ENCODE results near the gene ROM1. TPM values are rescaled to one million over a fixed set of nuclear protein-coding genes. Genes with fewer than 3 reads are reported as not detected.

The ROM1 gene
- total RNA-seq, 4 donors from 2014 or later: 1.1 to 11.2 (median 5.5) TPM

DNA sequence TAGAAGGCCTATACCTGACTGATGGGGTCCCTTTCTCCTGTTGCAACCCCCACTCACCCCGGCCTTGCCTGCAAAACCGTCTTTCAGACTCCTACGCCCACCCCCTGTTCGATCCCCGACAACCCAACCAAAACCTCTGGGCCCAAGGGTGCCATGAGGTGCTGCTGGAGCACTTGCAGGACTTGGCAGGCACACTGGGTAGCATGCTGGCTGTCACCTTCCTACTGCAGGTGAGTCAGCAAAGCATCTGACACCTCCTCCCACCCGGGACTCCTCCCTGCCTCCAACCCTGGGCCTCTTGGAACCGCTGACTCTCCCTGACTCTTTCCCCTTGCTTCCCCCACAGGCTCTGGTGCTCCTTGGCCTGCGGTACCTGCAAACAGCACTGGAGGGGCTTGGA, 1.2 kb downstream of the ROM1 start:
- TF ChIP-seq, protein P1, sequence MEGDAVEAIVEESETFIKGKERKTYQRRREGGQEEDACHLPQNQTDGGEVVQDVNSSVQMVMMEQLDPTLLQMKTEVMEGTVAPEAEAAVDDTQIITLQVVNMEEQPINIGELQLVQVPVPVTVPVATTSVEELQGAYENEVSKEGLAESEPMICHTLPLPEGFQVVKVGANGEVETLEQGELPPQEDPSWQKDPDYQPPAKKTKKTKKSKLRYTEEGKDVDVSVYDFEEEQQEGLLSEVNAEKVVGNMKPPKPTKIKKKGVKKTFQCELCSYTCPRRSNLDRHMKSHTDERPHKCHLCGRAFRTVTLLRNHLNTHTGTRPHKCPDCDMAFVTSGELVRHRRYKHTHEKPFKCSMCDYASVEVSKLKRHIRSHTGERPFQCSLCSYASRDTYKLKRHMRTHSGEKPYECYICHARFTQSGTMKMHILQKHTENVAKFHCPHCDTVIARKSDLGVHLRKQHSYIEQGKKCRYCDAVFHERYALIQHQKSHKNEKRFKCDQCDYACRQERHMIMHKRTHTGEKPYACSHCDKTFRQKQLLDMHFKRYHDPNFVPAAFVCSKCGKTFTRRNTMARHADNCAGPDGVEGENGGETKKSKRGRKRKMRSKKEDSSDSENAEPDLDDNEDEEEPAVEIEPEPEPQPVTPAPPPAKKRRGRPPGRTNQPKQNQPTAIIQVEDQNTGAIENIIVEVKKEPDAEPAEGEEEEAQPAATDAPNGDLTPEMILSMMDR (IDR thresholded peaks at IDR 0.05; ENCODE audit: low read depth): no peak

DNA sequence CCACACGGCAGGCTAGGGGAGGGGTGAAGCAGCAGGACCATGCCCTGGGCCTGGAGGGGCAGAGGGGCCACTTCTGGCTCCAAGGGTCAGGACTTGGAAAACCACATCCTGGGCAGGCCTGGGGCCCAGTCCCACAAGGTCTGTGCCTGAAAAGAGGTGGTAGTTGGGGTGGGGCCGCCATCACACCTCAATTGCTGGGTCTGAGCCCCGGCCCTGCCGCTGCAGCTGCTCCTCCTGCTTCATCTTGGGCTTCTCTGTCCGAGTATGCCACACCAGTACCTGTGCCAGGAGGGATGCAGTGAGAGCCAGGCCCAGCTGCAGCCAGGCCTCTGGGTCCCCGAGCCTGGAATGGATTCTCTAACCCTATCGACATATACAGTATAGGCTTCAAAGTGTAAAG, 2.5 kb downstream of the ROM1 start:
- TF ChIP-seq, protein P1 (IDR thresholded peaks at IDR 0.05; ENCODE audit: low read depth): no peak

DNA sequence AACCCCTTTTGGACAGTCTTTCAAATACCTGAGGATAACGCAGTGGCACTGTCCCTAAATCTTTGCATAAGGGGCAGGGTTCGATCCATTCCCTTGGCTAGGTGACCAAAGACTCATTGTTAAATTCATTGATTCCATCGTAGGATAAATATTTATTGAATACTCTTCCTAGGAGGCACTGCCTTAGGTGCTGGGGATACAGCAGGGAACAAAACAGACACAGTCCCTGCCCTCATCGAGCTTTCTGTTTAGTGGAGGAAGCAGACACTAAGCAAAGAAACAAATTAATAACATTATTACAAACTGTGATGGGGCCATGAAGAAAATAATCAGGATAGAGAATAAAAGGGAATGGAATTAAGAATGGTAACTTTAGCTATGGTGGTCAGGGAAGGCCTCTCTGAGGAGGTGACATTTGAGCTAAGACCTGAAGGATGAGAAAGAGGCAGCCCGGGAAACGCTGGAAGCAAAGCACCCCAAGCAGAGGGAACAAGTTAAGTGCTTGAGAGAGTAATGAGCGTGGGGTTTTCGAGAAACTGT, 8.0 kb downstream of the ROM1 start:
- TF ChIP-seq, protein P1 (IDR thresholded peaks at IDR 0.05; ENCODE audit: low read depth): no peak

DNA sequence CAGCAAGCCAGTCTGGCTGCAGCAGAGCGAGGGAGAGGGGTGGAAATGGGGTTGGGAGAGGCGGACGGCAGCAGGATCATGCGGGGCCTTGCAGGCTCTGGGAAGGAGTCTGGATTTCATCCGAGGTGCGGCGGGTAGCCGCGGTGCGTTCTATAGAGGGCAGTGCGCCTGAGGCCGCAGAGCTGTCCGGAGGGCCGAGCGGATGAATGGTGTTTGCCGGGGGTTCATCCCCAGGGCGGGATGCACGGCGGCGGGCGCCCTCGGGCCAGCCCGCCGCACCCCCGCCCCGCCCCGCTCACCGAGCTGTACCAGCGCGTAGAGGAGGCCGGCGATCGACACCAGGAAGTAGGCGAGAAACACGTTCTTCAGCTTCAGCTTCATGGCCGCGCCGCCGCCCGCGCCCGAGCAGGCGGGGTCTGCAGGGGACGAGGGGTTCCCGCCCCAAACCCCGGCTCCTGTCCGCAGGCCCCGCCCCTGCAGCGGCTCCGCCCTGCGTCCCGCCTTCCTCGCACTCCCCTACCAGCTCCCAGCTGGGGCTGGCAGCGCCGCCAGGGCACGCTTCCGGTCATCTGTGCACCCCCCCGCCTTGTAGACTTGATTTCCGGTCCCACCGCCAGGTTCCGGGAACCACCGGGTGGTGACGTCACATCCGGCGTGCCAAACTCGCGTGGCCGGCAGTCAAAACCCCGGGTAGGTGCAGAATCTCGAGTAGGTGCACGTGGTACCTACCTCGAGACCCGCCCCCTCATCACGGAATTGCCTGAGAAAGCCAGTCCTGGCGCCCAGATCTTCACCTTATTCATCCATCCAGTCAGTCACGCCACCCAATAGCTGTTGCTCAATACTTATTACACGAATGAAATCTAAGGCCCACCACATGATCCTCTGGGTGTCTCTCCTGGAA, 8.8 kb downstream of the ROM1 start, which contains the start of gene B3GAT3:
TSS of gene B3GAT3 (minus strand) at position 420 of the 904 bp plus-strand sequence. CDS start at position 381, 39 bp downstream.
- TF ChIP-seq, protein P1 (IDR thresholded peaks at IDR 0.05; ENCODE audit: low read depth): no peak

DNA sequence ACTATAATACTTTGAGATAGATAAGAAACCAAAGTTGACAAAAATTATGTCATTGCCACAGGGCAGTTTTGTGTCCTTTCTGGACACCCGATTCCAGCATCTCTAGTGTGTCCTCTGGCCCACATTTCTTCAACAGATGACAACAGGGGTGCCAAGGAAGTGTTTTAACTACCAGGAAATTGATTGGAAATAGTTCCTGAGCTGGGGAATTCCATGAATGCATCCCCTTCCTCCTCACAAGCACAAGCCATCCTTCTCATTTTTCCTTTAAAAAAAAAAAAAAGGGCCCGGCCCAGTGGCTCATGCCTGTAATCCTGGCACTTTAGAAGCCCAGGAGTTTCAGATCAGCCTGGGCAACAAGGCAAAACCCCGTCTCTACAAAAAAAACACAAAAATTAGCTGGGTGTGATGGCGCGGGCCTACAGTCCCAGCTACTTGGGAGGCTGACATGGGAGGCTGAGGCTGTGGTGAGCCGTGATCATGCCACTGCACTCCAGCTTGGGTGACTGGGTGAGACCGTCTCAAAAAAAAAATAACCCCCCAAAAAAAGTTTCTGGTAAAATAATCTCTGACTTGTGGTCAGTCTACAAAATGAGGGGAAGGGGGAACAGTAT, 9.5 kb downstream of the ROM1 start:
- TF ChIP-seq, protein P1 (IDR thresholded peaks at IDR 0.05; ENCODE audit: low read depth): no peak

DNA sequence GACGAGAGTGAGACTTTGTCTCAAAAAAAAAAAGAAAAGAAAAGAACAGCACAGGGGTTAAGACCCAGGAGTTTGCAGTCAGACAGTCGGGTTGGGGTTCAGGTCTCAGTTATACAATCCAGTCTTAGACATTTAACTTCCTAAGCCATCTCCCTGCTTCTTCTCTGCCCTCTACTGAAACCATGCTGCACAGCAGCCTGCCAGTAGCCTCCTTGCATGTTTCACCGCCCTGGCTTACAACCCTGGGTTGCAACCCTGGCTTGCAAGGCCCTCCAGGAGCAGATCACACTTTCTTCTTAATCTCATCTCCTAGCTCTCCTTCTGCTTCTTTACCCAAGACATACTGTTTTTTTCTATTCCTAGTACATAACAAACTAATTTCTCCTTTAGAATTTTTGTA, 14.7 kb downstream of the ROM1 start:
- TF ChIP-seq, protein P1 (IDR thresholded peaks at IDR 0.05; ENCODE audit: low read depth): no peak

DNA sequence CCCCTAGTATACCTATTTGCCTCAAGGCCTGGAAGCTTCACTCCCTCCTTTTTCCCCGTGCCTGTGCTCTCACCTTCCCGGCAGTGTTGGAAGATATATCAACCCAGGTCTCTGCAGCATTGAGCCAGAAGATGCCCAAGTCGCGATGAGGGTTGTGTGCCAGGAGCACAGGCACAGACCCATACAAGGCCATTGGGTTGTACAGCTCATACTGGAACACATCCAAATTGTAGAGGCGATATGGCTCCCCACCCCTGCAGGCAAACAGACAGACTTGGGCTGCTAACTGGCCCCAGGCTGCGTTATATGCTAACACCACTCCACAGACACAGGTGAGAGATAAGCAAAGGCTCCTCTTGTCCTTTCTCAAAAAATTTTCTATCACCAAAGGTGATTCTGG, 19.4 kb downstream of the ROM1 start:
- TF ChIP-seq, protein P1 (IDR thresholded peaks at IDR 0.05; ENCODE audit: low read depth): no peak
